Neuronal stem cell (in vitro differentiated cells): ENCODE measurements around the gene GSE1.
A peak's percentile ranks its signal among the peaks of the same experiment; 100 is the strongest.

Experiments
- DNase-seq: peaks from one replicate; pipeline ENCODE4 v3.0.0-alpha.2; 2013; ENCODE audit warnings: low spot score
- H2AFZ ChIP-seq: one replicate; pipeline ENCODE4 v1.6.1; 2013; ENCODE audit warnings: mild to moderate bottlenecking, low read length, inconsistent platforms
- H2AK5ac ChIP-seq: 2 replicates; pipeline ENCODE4 v1.6.1; 2013; ENCODE audit warnings: low read depth, mild to moderate bottlenecking, inconsistent platforms, low read length, moderate library complexity, mixed read lengths
- H2BK120ac ChIP-seq: 2 replicates; pipeline ENCODE4 v1.6.1; 2013; ENCODE audit warnings: low read depth, mild to moderate bottlenecking, inconsistent platforms, low read length, moderate library complexity, mixed read lengths
- H2BK12ac ChIP-seq: one replicate; pipeline ENCODE4 v1.6.1; 2013; ENCODE audit warnings: low read length, inconsistent platforms
- H2BK15ac ChIP-seq: 2 replicates; pipeline ENCODE4 v1.6.1; 2013; ENCODE audit warnings: mild to moderate bottlenecking, low read length, inconsistent platforms, mixed read lengths
- H2BK5ac ChIP-seq: one replicate; pipeline ENCODE4 v1.6.1; 2013; ENCODE audit warnings: inconsistent platforms, mild to moderate bottlenecking, low read length, moderate library complexity
- H3K14ac ChIP-seq: one replicate; pipeline ENCODE4 v1.6.1; 2013; ENCODE audit warnings: low read length, inconsistent platforms
- H3K18ac ChIP-seq: 2 replicates; pipeline ENCODE4 v1.6.1; 2013; ENCODE audit warnings: low read length, inconsistent platforms
- H3K23ac ChIP-seq: 2 replicates; pipeline ENCODE4 v1.6.1; 2013; ENCODE audit warnings: low read depth, mild to moderate bottlenecking, mixed read lengths, low read length, inconsistent platforms; ENCODE audit not compliant: poor library complexity
- H3K27ac ChIP-seq: replicated peaks from 3 replicates; pipeline ENCODE4 v1.5.1; 2013; ENCODE audit warnings: low read length, inconsistent platforms
- H3K27me3 ChIP-seq, 3 experiments: 2 replicates each; pipeline ENCODE4 v1.6.1; 2013; ENCODE audit warnings: low read length in 3 of 3, mild to moderate bottlenecking in 2 of 3, inconsistent platforms in 1 of 3, low read depth in 1 of 3, mixed read lengths in 1 of 3, moderate library complexity in 1 of 3; ENCODE audit not compliant: control insufficient read depth in 3 of 3, insufficient read depth in 3 of 3
- H3K36me3 ChIP-seq, 2 donors: replicated peaks in 1 of 2; 2 replicates each; pipeline ENCODE4 v1.6.1; 2013; ENCODE audit warnings: low read length in 2 of 2; ENCODE audit not compliant: control insufficient read depth in 2 of 2, insufficient read depth in 2 of 2
- H3K4ac ChIP-seq: 2 replicates; pipeline ENCODE4 v1.6.1; 2013; ENCODE audit warnings: inconsistent platforms, mild to moderate bottlenecking, low read length, moderate library complexity
- H3K4me1 ChIP-seq, 2 donors: 1 replicate in 1 of 2; 2 replicates in 1 of 2; pipeline ENCODE4 v1.6.1; 2013; ENCODE audit warnings: low read length in 2 of 2, low read depth in 1 of 2; ENCODE audit not compliant: control insufficient read depth in 2 of 2, insufficient read depth in 1 of 2
- H3K4me2 ChIP-seq: one replicate; pipeline ENCODE4 v1.6.1; 2013; ENCODE audit warnings: mild to moderate bottlenecking, low read length, inconsistent platforms; ENCODE audit not compliant: insufficient read depth, poor library complexity, severe bottlenecking
- H3K4me3 ChIP-seq, 2 donors: 2 replicates each; pipeline ENCODE4 v1.5.1; 2013; ENCODE audit warnings: low read length in 2 of 2, mild to moderate bottlenecking in 2 of 2, inconsistent platforms in 1 of 2, moderate library complexity in 1 of 2
- H3K79me1 ChIP-seq: one replicate; pipeline ENCODE4 v1.6.1; 2013; ENCODE audit warnings: low read depth, mild to moderate bottlenecking, inconsistent platforms, low read length, moderate library complexity
- H3K9ac ChIP-seq: one replicate; pipeline ENCODE4 v1.6.1; 2013; ENCODE audit warnings: mild to moderate bottlenecking, low read depth, low read length, inconsistent platforms; ENCODE audit not compliant: poor library complexity
- H3K9me3 ChIP-seq, 2 donors: replicated peaks in 1 of 2; 2 replicates each; pipeline versions ENCODE3 to v1.6.1; 2013; ENCODE audit warnings: low read length in 2 of 2, mild to moderate bottlenecking in 2 of 2, inconsistent platforms in 1 of 2, low read depth in 1 of 2, mixed read lengths in 1 of 2, moderate library complexity in 1 of 2; ENCODE audit not compliant: control insufficient read depth in 2 of 2, insufficient read depth in 1 of 2
- H4K8ac ChIP-seq: one replicate; pipeline ENCODE4 v1.6.1; 2013; ENCODE audit warnings: low read depth, mild to moderate bottlenecking, inconsistent platforms, low read length, moderate library complexity
- H4K91ac ChIP-seq: one replicate; pipeline ENCODE4 v1.6.1; 2013; ENCODE audit warnings: low read length, low read depth, mild to moderate bottlenecking, inconsistent platforms; ENCODE audit not compliant: poor library complexity
- WGBS, 2 donors: extraction: QIAGEN DNeasy Blood & Tissue Kit; methylation state at CpG; one replicate each; pipeline ENCODE4 v1.1.7; 2013; ENCODE audit warnings: missing lambda C conversion rate in 2 of 2, mixed read lengths in 1 of 2; ENCODE audit not compliant: insufficient read length in 2 of 2, insufficient replicate concordance in 1 of 2; ENCODE audit errors: extremely low coverage in 2 of 2; 5-methylcytosine and 5-hydroxymethylcytosine counted together

GSE1 gene

DNA sequence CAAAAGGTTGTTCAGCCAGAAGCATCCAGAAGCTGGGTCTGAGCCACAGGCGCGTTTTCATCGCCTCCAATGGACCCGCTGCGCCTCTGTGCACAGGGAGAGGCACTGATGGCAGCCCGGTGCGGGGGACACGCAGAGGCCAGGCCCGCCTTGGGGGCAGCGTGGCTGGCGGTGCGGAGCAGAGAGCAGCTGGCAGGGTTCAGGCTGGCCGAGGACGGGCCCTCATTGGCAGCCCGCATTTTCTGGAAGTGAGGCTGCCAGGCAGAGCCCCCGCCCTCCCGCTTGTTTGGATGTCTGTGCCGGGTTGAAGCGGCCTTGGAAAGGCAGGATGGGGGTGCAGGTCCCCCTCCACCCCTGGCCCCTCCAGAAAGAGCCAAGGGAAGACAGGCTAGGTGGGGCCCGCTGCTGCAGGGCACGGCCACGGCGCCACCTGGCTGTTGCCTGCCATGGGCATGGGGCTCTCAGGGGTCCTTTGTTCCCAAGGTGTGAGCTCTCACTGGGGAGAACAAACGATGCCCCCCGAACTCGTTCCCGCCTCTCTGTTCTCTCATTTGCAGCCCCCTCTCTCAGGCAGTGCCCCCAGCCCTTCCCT lies 18.8 kb downstream of the GSE1 start:
- Histone ChIP-seq H2BK12ac (peak overlapping the region; percentile 86), H3K36me3 (peaks cover 0 to 61% of the 10 kb centered on the region in 2 donors), H4K91ac (no peak overlapping the region), H3K23ac (peak overlapping the region; percentile 74), H3K4me3 (no peak overlapping the region), H3K9me3 (peaks cover 3 to 17% of the 10 kb centered on the region in 2 donors), H3K4me2 (no peak overlapping the region), H3K14ac (peak overlapping the region; percentile 25), H3K79me1 (peaks cover 11% of the 10 kb centered on the region), H2BK5ac (peak overlapping the region; percentile 20), H4K8ac (peak overlapping the region; percentile 55), H2AFZ (no peak overlapping the region), H3K27ac (no peak overlapping the region), H3K18ac (peak overlapping the region; percentile 80), H2BK15ac (peak overlapping the region; percentile 88), H3K9ac (no peak overlapping the region), H2AK5ac (peak overlapping the region; percentile 79), H2BK120ac (no peak overlapping the region), H3K4ac (no peak overlapping the region), H3K4me1 (peaks cover 14 to 15% of the 10 kb centered on the region in 2 donors), H3K27me3 (no peaks in the 10 kb centered on the region)
- WGBS, 2 donors: no CpG with 5 or more reads among the region's 27 CpGs
- no peak for DNase-seq

DNA sequence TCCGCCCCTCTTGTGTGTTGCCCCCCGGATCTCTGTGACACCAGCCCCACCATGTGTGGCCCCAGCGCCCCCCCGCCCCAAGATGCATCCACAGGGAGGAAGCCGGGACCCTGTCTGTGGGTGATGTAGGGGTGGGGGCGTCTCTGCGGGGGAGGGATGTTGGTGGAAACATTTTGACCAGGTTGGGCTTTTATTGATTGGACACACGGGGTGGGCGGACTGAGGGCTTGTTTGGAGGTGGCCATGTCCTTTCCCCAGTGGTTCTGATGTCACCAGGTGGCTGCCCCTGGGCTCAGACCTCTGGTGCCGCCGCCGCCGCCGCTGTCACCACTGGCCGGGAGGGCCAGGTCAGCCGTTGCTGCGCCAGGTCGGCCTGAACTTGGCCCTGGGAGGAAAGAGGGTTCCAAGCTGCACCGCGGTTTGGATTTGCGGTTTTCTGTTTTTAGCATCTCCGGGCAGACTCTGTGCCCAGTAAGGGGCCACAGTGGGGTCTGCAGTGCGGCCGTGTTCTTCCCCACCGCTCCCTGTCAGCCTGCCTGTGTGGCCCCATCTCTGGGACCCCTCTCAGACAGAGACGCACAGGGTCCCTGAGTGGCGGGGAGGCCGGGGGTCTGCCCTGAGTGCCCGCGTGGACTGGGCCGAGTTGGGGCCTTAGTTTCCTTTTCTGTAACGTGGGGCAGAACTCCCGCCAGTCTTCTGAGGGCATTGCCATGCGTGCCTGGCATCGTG lies 19.8 kb downstream of the GSE1 start:
- no peak overlapping the region for H3K9ac ChIP-seq
- no CpG with 5 or more reads among the region's 35 CpGs for WGBS, 2 donors

DNA sequence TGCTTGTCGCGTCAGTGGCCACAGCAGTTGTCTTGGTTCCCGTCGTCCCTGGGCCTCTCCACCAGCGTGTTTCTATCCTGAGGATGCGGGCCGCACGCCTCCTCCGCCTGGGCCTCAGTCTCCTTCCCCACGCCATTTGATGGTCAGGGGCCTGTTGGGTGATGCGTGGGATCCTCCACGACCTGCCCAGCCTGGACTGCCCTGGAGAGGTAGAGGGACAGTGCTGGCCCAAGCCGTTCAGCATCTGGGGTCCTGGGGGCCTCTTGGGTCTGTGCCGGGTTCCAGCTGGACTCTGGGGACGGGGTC lies 20.3 kb downstream of the GSE1 start:
- H3K4ac ChIP-seq: no peak overlapping the region
- peaks cover 0 to 64% of the 10 kb centered on the region in 2 donors for H3K36me3 ChIP-seq
- H2BK120ac ChIP-seq: no peak overlapping the region
- H2BK15ac ChIP-seq: peak overlapping the region; percentile 89
- peak overlapping the region; percentile 88 for H2AK5ac ChIP-seq
- H3K14ac ChIP-seq: no peak overlapping the region
- no peak overlapping the region for H3K9ac ChIP-seq
- H3K4me1 ChIP-seq: peaks cover 12 to 15% of the 10 kb centered on the region in 2 donors
- DNase-seq: no peak
- no peak overlapping the region for H2BK12ac ChIP-seq
- H3K4me2 ChIP-seq: no peak overlapping the region
- H2BK5ac ChIP-seq: no peak overlapping the region
- no peak overlapping the region for H2AFZ ChIP-seq
- WGBS, 2 donors: no CpG with 5 or more reads among the region's 15 CpGs
- H4K91ac ChIP-seq: no peak overlapping the region
- H3K23ac ChIP-seq: no peak overlapping the region
- H4K8ac ChIP-seq: no peak overlapping the region
- peaks cover 16% of the 10 kb centered on the region for H3K79me1 ChIP-seq
- peaks cover 3 to 17% of the 10 kb centered on the region in 2 donors for H3K9me3 ChIP-seq
- no peak overlapping the region for H3K4me3 ChIP-seq
- no peak overlapping the region for H3K27ac ChIP-seq
- no peaks in the 10 kb centered on the region for H3K27me3 ChIP-seq
- peak overlapping the region; percentile 64 for H3K18ac ChIP-seq

More for the DNA sequence above, 19.8 kb downstream of the GSE1 start:
- Histone ChIP-seq H3K4ac (no peak overlapping the region), H3K27me3 (no peaks in the 10 kb centered on the region), H2BK5ac (no peak overlapping the region), H3K4me1 (peaks cover 11% of the 10 kb centered on the region in 2 donors), H2AK5ac (peak overlapping the region; percentile 88), H3K9me3 (peaks cover 3 to 17% of the 10 kb centered on the region in 2 donors), H3K36me3 (peaks cover 0 to 62% of the 10 kb centered on the region in 2 donors), H3K14ac (peak overlapping the region; percentile 51), H4K8ac (no peak overlapping the region), H4K91ac (no peak overlapping the region), H2BK12ac (no peak overlapping the region), H2BK120ac (no peak overlapping the region), H3K23ac (no peak overlapping the region), H3K4me2 (no peak overlapping the region), H3K27ac (no peak overlapping the region), H3K18ac (peak overlapping the region; percentile 86), H2AFZ (no peak overlapping the region), H3K4me3 (no peak overlapping the region), H3K79me1 (peaks cover 16% of the 10 kb centered on the region), H2BK15ac (peak overlapping the region; percentile 54)
- DNase-seq: no peak

DNA sequence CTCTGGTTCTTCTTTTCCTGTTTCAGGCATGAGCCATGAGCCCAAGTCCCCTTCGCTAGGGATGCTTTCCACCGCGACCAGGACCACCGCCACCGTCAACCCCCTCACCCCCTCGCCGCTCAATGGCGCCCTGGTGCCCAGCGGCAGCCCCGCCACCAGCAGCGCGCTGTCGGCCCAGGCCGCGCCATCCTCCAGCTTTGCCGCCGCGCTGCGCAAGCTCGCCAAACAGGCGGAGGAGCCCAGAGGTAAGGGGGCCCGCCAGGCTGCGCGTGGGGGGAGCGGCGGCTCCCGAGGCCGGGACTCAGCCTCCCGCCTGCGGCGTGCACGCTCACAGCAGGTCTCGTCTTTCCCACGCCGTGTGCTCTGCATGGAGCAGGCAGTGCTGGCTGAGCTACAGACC lies 20.8 kb downstream of the GSE1 start:
- H3K4ac ChIP-seq: no peak overlapping the region
- H3K27ac ChIP-seq: no peak overlapping the region
- H2BK5ac ChIP-seq: peak overlapping the region; percentile 19
- no peak overlapping the region for H2AFZ ChIP-seq
- H2BK15ac ChIP-seq: peak overlapping the region; percentile 89
- H3K4me1 ChIP-seq: peaks cover 14 to 18% of the 10 kb centered on the region in 2 donors
- peaks cover 3 to 15% of the 10 kb centered on the region in 2 donors for H3K9me3 ChIP-seq
- H4K91ac ChIP-seq: no peak overlapping the region
- peak overlapping the region; percentile 64 for H3K18ac ChIP-seq
- H2BK12ac ChIP-seq: peak overlapping the region; percentile 84
- peak overlapping the region; percentile 75 for H2AK5ac ChIP-seq
- no peak overlapping the region for H3K4me2 ChIP-seq
- no peak overlapping the region for H3K4me3 ChIP-seq
- H4K8ac ChIP-seq: no peak overlapping the region
- H3K79me1 ChIP-seq: peaks cover 18% of the 10 kb centered on the region
- WGBS, 2 donors: no CpG with 5 or more reads among the region's 35 CpGs
- no peak for DNase-seq
- peak overlapping the region; percentile 71 for H3K14ac ChIP-seq
- no peak overlapping the region for H3K9ac ChIP-seq
- peak overlapping the region; percentile 80 for H3K23ac ChIP-seq
- H3K27me3 ChIP-seq: no peaks in the 10 kb centered on the region
- no peak overlapping the region for H2BK120ac ChIP-seq
- peaks cover 0 to 60% of the 10 kb centered on the region in 2 donors for H3K36me3 ChIP-seq
